HG03108 (cell line): ENCODE data around the gene ZRANB1.

ENCODE experiments used
- ATAC-seq: cut with Tn5 transposase; IDR thresholded peaks from one replicate; pipeline ENCODE4 v1.9.1; 2021; ENCODE audit warnings: moderate library complexity; ENCODE audit not compliant: unreplicated experiment

ZRANB1 gene

GRCh38 chr10:124918906-124919305, 23.0 kb upstream of the ZRANB1 start:
- ATAC-seq = no peak

GRCh38 chr10:124921261-124921660, 20.7 kb upstream of the ZRANB1 start:
- ATAC-seq = no peak

- ATAC-seq = no peak
Observed at GRCh38 chr10:124923684-124924083, 18.2 kb upstream of the ZRANB1 start.

- ATAC-seq = no peak
Observed at GRCh38 chr10:124926548-124926947, 15.4 kb upstream of the ZRANB1 start.

GRCh38 chr10:124928087-124928486, 13.8 kb upstream of the ZRANB1 start:
- ATAC-seq = no peak

GRCh38 chr10:124928545-124928944, 13.4 kb upstream of the ZRANB1 start:
- no peak for ATAC-seq

GRCh38 chr10:124935946-124936345, 6.0 kb upstream of the ZRANB1 start:
- no peak for ATAC-seq

- no peak for ATAC-seq
Observed at GRCh38 chr10:124936813-124937212, 5.1 kb upstream of the ZRANB1 start.

GRCh38 chr10:124939290-124939689, 2.6 kb upstream of the ZRANB1 start:
- ATAC-seq = no peak

- no peak for ATAC-seq
Observed at GRCh38 chr10:124942317-124943169, 620 bp downstream of the ZRANB1 start.

GRCh38 chr10:124943301-124944092, 1.6 kb downstream of the ZRANB1 start:
- no peak for ATAC-seq

GRCh38 chr10:124944982-124945381, 3.1 kb downstream of the ZRANB1 start:
- no peak for ATAC-seq

- ATAC-seq = no peak
Observed at GRCh38 chr10:124946945-124947344, 5.0 kb downstream of the ZRANB1 start.

GRCh38 chr10:124949543-124949942, 7.6 kb downstream of the ZRANB1 start:
- ATAC-seq = no peak

GRCh38 chr10:124952123-124952522, 10.2 kb downstream of the ZRANB1 start:
- ATAC-seq = no peak

- ATAC-seq = no peak
Observed at GRCh38 chr10:124953421-124953820, 11.5 kb downstream of the ZRANB1 start.

- no peak for ATAC-seq
Observed at GRCh38 chr10:124955243-124955642, 13.3 kb downstream of the ZRANB1 start.

- ATAC-seq = no peak
Observed at GRCh38 chr10:124955868-124956267, 13.9 kb downstream of the ZRANB1 start.

- no peak for ATAC-seq
Observed at GRCh38 chr10:124956764-124957163, 14.8 kb downstream of the ZRANB1 start.

GRCh38 chr10:124957404-124957947, 15.6 kb downstream of the ZRANB1 start:
- ATAC-seq = no peak

GRCh38 chr10:124959564-124959963, 17.6 kb downstream of the ZRANB1 start:
- ATAC-seq = no peak

- ATAC-seq = no peak
Observed at GRCh38 chr10:124961248-124961570, 19.3 kb downstream of the ZRANB1 start.
